PC-3 (cell line): ENCODE results near the gene ZDHHC13.

Experiments
- EZH2phosphoT487 ChIP-seq: fragments of 300-600 bp; sonication (generic); IDR thresholded peaks from 2 replicates; pipeline ENCODE4 v1.6.1; 2018; ENCODE audit warnings: mild to moderate bottlenecking, antibody characterized with exemption, low read length, borderline replicate concordance
- TF ChIP-seq, protein P1 (sequence below): fragments of 300-600 bp; sonication (generic); conservative IDR thresholded peaks from 2 replicates; pipeline ENCODE4 v1.5.1; 2017; ENCODE audit warnings: antibody characterized with exemption, low read depth, mild to moderate bottlenecking, low read length

DNA sequence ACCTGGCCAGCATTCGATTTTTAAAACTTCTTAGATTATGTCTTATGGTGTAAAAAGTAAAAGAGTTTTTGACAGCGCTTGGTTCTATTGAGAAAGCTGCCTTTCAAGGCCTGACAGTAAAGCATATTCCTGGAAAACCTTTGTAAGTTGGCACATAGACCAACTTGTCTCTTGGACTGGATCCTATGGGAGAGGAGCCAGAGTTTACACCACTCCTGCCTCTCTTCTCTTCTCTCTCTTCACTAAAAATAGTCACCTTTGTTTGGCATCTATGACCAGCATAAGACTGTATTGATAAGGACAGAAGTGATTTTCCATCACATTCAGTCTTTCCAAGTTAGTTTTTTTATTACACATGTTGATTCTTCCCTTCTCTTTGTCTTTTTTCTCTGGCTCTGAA, 51.1 kb downstream of the ZDHHC13 start:
- TF ChIP-seq, protein P1, sequence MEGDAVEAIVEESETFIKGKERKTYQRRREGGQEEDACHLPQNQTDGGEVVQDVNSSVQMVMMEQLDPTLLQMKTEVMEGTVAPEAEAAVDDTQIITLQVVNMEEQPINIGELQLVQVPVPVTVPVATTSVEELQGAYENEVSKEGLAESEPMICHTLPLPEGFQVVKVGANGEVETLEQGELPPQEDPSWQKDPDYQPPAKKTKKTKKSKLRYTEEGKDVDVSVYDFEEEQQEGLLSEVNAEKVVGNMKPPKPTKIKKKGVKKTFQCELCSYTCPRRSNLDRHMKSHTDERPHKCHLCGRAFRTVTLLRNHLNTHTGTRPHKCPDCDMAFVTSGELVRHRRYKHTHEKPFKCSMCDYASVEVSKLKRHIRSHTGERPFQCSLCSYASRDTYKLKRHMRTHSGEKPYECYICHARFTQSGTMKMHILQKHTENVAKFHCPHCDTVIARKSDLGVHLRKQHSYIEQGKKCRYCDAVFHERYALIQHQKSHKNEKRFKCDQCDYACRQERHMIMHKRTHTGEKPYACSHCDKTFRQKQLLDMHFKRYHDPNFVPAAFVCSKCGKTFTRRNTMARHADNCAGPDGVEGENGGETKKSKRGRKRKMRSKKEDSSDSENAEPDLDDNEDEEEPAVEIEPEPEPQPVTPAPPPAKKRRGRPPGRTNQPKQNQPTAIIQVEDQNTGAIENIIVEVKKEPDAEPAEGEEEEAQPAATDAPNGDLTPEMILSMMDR, result no peak
- no peak for TF ChIP-seq EZH2phosphoT487
